Measurements from ENCODE around the gene FGF9.

GRCh38 chr13:21684576-21684975 is 13.7 kb downstream of the FGF9 start:
- TF ChIP-seq POLR2A (IDR thresholded peaks at IDR 0.05; ENCODE audit: low read depth, low read length) (no peak), TAF1 (IDR thresholded peaks at IDR 0.05; ENCODE audit: borderline replicate concordance, low read depth, low read length) (no peak), POLR2AphosphoS5 (IDR thresholded peaks at IDR 0.05; ENCODE audit: low read depth, low read length) (no peak)
